C4-2B (cell line): Measurements from ENCODE around the gene CENPM.

Experiments
- H3K27ac ChIP-seq: fragments of 450-650 bp; 2 replicates; pipeline ENCODE4 v1.5.1; 2017
- CTCF ChIP-seq: fragments of 450-650 bp; conservative IDR thresholded peaks from 2 replicates; pipeline ENCODE4 v1.5.1; 2017; ENCODE audit warnings: mild to moderate bottlenecking
- ZFX ChIP-seq: fragments of 450-650 bp; IDR thresholded peaks from 2 replicates; pipeline ENCODE4 v1.6.1; 2017

The CENPM gene

DNA sequence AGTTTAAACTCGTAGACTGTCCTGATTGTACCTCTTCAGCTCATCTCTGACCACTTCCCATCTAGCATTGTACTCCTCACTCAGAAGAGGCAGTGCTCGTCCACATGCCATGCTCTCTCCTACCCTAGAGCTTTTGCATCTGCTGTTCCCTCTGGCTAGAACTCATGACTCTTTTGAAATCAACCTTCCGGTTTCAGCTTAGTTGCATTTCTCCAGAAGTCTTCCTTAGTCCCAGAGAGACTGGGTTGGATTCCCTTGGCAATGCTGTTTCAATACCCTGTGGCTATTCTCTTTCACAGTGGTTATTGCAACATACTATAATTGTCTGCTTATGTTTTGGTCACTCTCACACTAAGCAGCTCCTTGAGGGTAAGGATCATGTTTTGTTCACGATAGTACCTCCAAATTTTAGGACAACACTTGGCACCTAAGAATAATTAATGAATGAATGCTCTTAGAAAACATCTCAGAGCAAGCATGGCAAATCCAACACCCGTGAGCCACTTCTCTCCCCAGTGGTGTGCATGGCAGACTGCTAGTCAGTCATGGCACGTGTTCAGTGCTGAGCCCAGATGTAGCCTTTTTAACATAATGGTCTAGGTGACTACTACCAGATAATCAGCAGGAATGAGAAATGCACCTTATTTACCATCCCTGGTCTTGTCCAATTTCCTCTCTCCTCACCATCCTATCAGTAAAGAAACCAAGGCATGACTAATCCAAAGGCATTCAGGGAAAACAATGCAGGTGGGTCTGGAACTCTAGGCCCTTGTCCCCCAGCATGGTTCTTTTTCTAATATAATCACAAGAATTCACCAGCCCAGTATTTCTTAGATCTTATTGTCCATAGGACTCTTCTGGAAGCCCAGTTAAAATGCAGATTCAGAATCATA is 36.8 kb upstream of the CENPM start:
- H3K27ac ChIP-seq: no peak overlapping the region
- TF ChIP-seq ZFX (no peak), CTCF (no peak)

DNA sequence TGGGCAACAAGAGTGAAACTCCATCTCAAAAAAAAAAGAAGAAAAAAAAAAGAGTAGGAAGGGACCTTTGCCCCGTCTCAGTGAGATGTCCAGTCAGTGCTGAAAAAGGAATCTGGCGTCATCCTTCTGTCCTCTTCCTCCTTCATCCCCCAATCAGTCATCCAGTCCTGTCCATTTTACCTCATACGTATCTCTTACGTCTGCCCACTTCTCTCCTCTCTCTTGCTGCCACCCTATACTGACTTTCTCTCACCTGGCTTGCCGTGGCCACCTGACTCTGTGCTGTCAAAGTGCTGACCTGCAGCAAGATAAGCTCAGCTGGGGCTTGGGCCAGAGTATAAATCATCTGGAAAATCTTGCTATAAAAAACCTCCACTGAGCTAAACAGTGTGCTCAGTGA is 35.9 kb upstream of the CENPM start:
- no peak for TF ChIP-seq ZFX
- TF ChIP-seq CTCF: no peak

DNA sequence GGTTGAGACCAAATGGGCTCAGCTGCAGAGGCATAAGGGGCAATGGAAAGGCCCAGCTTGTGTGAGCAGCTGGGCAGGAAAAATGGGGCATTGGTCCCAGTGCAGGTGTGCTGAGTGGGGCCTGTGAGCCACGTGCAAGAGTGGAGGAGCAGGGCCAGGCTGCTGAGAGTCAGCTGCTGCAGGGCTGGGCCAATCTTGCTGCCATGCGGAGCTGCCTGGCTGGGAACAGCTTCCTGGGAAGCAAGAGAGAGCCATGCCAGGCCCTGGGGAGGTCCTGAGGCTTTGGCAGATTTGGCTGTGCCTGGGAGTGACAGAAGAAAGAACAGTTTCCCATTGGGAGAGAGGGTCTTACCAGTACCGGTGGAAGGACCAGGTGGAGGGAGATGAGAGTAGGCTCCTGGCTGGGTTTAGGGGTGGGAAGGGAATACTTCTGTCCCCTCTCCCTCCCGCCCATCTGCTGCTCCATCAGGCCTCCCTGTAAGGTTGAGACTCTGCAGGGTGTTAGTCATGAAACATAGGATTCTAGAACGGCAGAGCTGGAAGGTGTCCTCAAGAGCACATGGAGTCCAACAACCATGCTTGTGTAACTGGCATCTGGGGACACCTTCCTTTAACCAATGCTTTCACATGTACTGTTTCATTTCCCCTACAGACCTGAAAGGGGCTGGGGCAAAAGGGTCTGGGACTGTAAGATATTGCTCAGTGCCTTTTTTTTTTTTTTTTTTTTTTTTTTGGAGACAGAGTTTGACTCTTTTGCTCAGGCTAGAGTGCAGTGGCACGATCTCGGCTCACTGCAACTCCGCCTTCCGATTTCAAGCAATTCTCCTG is 32.7 kb upstream of the CENPM start:
- no peak for TF ChIP-seq ZFX
- no peak for TF ChIP-seq CTCF
- H3K27ac ChIP-seq: no peak overlapping the region

More for the DNA sequence above, 35.9 kb upstream of the CENPM start:
- no peak overlapping the region for H3K27ac ChIP-seq

DNA sequence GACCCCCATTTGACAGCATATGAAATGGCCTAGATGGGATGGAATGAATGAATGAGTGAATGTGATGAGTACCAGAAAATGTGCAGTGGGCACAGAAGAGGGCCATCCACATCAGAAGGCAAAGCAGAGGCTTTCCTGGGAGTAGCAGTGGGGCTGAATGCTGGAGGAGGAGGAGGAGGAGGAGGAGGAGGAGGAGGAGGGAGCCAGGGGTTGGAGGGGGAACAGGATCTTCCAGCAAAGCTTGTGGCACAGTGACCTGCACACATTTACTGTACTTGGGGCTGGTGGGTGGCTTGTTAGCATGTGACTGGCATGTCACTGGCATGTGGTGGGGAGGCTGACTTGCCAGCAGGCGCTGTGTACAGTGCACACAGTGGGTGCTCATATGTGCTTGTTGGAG is 31.8 kb upstream of the CENPM start:
- TF ChIP-seq ZFX (no peak), CTCF (no peak)
- H3K27ac ChIP-seq: no peak overlapping the region

GRCh38 chr22:41976961-41977566 is 30.1 kb upstream of the CENPM start:
- H3K27ac ChIP-seq: peak overlapping the region; percentile 44
- no peak for TF ChIP-seq ZFX
- TF ChIP-seq CTCF: no peak

DNA sequence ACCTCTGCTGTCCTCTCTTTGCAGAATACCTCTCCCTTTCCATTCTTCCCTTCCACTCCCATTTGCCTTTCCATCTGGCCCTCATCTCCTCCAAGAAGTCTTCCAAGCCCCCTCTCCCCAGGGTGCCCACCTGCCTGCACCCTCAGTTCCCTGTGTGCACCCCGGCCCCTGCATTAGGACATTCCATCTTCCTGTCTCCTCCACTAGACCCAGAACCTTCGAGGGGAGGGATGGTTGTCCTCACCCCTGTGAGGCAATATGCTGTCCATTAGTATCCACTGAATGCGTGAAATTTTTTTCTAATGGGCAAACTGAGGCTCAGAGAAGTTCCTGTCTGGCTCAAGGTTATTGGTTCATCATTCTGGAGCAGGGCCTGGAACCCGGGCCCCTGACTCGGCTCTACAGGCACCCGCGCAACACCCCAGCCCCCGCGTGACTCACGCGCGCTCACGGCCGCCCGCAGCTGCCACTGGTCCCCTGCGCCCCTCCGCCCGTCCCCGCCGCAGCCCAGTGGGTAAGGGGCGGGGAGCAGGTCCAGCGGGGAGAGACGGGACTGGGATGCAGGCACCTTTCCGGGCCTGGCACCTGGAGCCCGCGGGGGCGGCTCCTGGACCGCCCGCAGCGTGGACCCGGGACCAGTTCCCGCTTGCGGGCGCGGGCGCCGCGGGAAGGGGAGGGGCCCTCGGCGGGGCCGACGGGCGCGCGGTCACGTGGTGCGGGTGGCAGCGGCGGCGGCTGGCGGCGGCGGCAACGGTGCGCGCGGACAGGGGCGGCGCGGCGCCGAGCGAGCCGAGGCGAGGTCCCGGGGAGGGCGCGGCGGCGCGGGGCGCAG is 29.3 kb upstream of the CENPM start:
- peak overlapping the region; percentile 44; the same call in 1 of the 2 replicates for H3K27ac ChIP-seq

More for the DNA sequence above, 29.3 kb upstream of the CENPM start:
- TF ChIP-seq CTCF: no peak
- no peak for TF ChIP-seq ZFX
